GM21576 (cell line): ENCODE data around the gene B4GALT7.
"Not testable (repeated sequence)": the region's sequence is repeated elsewhere in the genome, so short reads cannot be mapped to it uniquely, and the experiment has no call there.

Experiments used
- ATAC-seq: cut with Tn5 transposase; IDR thresholded peaks from one replicate; pipeline ENCODE4 v1.9.1; 2021; ENCODE audit warnings: mild to moderate bottlenecking, moderate library complexity; ENCODE audit not compliant: unreplicated experiment

B4GALT7 gene, protein sequence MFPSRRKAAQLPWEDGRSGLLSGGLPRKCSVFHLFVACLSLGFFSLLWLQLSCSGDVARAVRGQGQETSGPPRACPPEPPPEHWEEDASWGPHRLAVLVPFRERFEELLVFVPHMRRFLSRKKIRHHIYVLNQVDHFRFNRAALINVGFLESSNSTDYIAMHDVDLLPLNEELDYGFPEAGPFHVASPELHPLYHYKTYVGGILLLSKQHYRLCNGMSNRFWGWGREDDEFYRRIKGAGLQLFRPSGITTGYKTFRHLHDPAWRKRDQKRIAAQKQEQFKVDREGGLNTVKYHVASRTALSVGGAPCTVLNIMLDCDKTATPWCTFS

DNA sequence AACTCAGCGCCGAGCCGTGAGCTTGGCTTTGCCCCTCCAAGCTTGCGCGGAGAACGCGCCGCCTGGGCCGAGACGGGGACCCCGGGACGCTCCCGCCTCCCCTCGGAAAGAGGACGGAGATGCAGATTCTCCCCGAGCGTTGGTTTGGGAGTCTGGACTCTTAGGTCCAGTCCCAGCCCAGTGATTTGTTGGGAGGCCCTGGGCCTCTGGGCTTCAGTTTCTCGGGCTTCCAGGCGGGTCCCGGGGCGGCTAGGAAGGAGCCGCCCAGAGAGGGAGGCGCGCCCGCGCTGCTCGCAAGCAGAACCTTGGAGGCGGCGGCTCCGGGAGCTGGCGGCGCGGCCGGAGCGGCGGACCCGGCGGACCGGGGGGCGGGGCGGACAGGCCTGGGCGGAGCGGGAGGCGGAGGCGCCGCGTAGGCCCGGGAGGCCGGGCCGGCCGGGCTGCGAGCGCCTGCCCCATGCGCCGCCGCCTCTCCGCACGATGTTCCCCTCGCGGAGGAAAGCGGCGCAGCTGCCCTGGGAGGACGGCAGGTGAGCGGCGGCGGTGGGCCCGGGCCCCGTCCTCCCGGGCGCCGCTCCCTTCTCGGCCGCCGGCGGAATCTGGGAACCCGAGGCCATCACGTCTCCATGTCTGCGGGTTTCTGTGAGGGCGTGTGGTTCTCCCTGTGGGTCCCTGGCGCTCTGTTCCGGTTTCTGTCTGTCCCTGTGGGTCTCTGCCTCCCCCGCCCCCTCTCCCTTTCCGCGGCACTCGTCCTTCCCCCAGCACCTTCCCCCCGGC lies at the start of gene B4GALT7:
TSS of gene B4GALT7 (plus strand) at position 402 of the 777 bp plus-strand sequence. CDS start at position 481, 79 bp downstream.
- ATAC-seq: peak; percentile 87

DNA sequence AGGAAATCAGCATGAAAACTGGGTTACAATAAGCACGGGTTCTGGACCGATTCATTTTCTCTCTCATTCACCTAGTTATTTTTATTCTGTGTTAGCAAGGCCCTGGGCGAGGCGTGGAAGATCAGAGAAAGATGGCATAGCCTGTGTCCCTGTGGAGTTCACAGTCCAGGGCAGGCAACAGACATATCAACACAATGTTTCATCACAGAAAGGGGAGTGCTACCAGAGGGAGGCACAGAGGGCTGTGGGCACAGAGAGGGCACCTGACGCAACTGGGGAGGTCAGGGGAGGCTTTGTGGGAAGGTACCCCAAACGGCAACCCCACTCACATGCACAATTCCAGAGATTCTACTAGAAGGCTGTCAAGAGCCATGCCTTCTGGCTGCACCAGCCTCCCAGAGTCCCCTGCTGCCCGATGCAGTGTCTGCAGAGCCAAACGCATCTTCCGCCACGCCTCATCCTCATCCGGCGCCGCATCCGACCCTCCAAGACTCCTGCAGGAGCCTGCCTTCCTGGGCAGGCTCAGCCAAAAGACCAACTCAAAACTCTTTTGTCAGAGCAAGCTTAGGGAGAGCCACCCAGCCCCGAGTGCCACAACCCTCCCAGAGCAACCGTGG lies 47.0 kb upstream of the B4GALT7 start:
- no peak for ATAC-seq

DNA sequence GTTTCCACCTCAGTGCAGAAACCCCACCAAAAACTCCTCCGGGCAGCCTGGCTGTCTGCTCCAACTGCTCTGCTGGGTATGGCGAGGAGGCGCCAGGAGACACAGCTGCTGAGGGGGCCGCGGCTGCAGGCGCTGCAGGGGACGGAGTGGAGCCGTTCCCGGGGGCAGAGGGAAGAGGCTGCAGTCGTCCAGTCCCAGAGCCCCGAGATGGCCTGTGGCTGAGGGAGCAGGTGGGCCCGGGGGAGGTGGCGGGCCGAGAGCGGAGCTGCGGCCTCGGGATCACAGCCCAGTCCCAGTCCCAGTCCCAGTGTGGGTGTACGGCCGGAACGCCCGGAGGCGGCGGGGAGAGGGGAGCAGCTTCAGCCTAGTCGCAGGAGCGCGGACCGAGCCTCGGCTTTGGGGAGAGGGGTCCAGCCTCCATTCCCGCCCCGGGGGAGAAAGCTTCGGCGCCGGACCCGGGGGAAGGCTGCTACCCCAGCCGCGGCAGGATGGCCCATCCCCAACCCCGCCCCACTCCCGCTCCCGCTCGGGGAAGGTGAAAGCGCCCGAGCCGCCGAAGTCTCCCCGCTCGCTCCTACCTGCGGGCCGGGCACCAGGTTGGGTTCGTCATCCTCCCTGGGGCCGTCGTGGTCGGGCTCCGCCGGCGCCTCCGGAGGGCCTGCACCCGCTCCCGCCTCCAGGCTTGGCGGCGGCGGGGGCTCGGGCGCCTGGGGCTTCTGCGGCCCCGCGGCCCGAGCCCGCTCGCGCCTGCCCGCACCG lies 46.1 kb upstream of the B4GALT7 start:
- peak; percentile 41 for ATAC-seq

DNA sequence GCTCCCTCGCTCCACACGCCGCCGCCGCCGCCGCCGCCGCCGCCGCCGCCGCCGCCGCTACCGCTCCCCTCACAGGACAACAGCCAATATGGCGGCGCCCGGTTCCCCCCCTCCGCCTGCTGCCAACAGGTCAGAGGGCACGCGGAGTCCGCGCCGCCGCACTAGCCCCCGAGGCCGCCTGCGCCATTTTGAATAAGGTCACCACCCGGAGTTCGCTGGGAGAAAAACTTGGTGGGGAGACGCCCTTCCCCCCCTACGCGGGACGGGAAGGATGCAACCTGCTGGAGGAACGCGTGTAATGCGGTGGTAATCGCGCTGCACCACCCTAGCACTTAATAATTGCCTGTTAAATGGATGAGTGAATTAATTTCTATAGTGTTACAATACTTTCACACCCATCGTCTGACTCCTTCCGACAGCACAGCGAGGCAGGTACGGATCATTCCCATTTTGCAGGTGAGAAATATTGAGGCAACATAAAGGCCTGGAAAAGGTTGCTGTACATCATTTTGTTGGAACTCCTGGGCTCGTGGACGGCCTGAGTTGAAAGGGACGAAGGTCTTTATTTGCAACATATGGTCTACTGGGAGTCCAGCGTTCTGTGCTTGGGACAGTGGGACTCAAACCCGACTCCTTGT lies 45.3 kb upstream of the B4GALT7 start, which contains the start of gene FAM193B:
TSS of gene FAM193B (minus strand) at position 90 of the 638 bp plus-strand sequence. CDS start 105 bp downstream, outside the sequence.
- ATAC-seq: peak; percentile 88

DNA sequence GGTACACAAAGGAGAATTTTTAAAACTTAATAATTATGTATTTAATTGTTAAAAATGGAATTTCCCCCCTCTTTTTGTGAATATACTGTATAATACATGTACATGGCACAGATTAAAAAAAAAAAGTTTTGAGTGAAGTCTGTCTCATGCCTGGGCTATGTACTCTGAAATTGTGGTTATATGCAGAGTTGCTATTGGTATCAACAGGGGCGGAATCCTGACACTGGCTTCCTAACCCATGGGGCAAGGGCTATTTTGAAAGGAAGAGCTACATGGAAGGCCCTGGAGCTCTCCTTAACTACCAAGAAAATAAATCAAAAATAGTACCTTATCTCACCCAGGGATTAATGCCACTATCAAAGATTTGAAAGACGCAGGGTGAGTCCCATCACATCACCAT lies 44.7 kb upstream of the B4GALT7 start:
- ATAC-seq: no peak

DNA sequence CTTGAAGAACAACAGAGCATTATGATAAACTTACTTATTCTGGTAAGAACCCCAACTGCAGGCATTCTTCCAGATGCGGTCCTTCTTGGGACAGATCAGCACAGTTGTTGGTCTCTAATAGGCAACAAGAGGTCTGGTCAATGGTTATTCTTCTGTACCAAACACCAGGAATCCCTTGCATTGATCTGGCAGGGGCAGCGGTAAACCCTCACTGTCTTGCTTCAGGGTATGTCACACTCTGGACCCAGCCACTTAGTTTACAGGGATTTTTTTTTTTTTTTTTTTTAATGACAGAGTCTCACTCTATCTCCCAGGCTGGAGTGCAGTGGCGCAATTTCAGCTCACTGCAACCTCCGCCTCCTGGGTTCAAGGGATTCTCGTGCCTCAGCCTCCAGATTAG lies 44.3 kb upstream of the B4GALT7 start:
- ATAC-seq: no peak

DNA sequence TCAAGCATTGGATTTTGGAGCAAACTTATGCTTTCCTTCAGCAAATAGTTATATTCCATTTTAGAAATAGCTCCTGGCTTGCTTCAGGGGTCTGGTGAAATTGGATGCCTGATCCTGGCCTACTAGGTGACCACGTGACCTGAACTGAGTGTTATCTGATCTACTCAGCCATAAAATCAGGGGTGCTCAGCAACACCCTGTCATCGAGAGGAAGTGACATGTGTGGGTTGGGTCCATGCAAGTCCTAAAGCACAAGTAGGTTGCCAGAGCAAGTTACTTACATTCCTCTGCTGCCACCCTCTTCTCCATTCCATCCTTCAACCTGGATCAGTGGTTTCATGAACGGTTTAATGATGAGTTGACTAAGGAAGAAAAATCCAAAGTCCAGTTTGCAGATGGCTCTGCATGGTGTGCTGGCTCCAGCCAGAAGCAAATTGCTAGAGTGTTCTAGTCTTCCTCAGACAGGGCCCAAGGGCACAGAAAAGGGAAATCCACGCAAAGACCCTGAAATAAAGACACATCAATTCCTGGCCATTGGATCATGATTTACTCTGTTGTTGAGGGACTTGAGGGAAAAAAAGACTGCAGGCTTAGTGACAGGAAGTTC lies 42.8 kb upstream of the B4GALT7 start:
- no peak for ATAC-seq

DNA sequence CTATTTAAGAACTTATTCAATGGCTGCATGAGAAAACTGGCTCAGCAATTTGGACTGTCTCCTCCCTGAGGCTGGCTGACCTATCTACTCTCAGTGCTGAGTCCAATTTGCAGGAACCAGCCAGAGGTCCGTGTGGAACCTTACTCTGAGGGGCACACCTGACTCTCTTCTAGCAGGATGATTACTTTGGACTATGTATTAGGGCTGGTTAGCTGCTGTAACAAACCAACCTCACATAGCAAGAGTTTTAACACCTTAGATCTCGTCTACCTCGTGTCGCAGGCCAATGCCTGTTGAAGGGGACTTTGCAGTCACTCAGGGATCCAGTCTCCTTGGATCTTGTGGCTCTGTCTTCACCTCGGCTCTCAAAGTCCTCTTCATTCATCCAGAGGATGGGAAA lies 42.1 kb upstream of the B4GALT7 start:
- ATAC-seq: no peak

DNA sequence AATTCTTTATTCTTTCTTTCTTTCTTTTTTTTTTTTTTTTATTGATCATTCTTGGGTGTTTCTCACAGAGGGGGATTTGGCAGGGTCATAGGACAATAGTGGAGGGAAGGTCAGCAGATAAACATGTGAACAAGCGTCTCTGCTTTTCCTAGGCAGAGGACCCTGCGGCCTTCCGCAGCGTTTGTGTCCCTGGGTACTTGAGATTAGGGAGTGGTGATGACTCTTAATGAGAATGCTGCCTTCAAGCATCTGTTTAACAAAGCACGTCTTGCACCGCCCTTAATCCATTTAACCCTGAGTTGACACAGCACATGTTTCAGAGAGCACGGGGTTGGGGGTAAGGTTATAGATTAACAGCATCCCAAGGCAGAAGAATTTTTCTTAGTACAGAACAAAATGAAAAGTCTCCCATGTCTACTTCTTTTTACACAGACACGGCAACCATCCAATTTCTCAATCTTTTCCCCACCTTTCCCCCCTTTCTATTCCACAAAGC lies 40.4 kb upstream of the B4GALT7 start:
- not testable (repeated sequence) for ATAC-seq

DNA sequence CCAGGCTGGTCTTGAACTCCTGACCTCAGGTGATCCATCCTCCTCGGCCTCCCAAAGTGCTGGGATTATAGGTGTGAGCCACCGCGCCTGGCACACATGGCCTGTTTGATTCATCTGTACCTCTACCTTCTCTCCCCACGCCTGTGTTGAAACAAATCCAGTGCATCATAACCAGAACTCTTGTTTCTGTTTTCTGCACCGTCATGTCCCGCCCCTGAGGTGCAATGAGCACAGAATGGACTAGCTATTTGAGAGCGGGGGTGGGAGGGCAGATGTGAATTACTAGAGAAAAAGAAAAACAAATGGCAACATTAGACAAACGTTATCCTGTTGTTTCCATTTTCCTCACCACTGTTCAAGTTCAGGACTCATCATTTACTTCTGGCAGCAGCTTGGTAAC lies 34.9 kb upstream of the B4GALT7 start:
- ATAC-seq: no peak

DNA sequence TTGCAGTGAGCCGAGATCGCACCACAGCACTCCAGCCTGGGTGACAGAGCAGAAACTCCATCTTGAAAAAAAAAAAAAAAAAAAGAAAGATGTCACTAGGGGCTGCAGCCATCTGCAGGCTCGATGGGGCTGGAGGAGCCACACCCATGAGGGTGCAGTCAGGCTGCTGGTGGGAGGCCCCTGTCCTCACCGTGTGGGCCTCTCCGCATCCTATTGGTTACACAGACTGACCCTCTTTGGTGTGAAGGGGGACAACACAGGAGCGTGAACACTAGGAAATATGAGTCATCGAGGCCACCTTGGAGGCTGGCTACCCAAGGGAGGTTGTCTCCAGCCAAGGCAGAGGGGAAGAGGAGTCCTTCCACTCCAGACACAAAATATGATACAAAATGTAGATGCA lies 31.6 kb upstream of the B4GALT7 start:
- no peak for ATAC-seq

DNA sequence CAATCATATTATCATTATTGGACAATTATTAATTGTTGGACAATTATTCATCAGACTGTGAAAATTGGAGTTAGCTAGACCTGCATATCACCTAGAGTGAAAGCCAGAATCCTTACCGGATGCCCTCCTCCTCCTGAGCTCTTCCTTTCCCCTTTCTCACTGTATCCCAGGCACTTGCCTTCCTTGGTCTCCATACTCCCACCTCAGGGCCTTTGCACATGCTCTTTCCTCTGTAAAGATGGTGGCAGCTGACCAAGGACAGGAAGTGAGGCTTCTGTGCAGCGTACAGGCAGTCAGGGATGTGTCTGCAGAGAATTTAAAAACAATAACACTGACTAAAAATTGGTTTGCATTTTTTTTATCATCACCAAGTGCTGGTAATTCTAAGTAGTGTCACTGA lies 30.0 kb upstream of the B4GALT7 start:
- ATAC-seq: no peak

DNA sequence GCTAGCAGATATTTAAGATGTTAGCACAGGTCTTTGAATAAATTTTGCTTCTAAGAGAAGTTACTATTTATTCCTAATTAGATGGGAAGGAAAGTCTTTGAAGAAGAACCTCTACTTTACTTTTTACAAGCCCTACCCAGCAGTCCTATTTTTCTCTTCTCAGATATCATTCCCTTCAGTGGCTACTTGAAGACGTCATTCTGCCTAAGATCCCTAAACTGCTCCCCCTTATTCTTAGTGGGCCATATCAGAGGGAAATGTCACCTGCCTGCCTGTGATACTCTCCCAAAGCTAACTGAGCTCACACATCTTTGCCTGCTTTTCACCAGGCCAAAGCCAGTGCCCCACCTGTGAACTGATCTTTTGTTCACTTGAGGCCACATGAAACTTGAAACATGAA lies 24.4 kb upstream of the B4GALT7 start:
- ATAC-seq: no peak

DNA sequence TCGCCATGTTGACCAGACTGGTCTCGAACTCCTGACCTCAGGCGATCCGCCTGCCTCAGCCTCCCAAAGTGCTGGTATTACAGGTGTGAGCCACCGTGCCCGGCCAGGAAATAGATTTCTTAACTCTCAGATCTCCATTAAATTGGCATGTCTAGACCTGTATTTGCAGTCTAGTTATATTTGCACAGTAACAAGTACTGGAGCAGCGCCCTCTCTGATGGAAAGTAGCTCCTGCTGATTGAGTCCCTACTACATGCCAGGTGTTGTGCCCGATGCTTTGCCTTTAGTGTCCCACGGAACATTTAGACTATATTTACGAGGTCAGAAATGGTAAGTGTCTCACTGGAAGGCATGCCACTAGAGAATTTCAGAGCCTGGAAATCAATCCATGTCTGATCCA lies 23.8 kb upstream of the B4GALT7 start:
- ATAC-seq: no peak

DNA sequence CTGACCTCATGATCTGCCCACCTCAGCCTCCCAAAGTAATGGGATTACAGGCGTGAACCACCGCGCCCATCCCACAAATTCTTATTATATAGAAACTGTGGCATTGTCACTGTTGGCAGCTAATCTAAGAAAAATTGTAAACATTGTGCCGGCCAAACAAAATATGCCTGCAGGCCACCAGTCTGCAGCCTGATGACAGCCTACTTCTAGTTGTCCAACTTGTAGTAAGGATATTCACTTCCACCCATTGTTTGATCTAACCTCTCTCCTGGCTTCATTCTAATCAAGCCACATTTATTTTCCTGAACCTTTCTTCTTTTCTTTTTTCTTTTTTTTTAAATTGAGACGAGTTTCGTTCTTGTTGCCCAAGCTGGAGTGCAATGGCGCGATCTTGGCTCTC lies 21.6 kb upstream of the B4GALT7 start:
- ATAC-seq: no peak

DNA sequence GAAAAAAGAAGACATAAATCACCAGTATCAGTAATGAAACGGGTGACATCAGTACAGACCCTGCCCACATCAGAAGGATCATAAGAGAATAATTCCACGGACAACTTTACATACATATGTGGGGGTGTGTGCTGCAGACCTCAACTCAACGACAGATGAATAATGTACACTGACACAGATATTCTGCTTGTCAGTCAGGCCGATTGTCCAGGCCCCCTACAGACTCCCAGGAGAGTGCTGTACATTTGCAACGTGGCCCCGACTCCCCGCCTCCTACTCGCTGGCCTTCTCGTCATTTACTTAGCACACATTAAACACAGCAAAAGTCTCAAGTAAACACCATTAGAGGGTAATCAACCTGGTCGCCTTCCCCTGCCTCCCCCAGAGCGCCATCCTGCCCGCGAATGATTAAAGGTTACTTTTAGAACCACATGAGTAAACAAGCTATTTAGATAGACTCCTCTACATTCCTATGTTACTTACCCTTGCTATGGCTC lies 11.5 kb upstream of the B4GALT7 start:
- ATAC-seq: no peak

DNA sequence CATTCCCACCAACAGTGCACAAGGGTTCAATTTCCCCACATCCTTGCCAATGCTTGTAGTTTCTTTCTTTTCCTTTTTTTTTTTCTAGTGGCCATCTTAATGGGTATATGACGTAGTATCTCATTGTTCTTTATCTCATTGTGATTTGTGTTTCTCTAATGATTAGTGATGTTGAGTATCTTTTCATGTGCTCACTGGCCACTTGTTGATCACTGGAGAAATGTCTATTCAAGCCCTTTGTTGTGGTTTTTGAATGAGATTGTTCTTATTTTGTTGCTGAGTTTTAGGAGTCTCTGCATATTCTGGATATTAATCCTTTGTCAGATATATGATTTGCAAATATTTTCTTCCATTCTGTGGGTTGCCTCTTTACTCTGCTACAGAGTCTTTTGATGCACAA lies 9.5 kb upstream of the B4GALT7 start:
- no peak for ATAC-seq

DNA sequence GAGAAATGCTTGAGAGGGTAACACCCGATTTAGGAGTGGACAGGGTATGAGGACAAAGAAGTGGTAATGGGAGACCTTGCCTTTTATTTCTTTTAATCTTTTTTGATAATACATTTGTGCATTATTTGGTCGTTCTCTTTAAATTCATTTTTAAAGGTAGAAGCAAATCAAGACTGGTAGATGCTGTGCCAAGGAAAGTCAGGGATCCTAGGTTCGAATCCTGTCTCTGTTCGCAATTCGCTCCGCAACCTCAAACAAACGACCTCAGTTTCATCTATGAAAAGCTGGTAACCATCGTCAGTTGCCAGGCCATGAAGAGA lies 8.3 kb upstream of the B4GALT7 start:
- no peak for ATAC-seq

DNA sequence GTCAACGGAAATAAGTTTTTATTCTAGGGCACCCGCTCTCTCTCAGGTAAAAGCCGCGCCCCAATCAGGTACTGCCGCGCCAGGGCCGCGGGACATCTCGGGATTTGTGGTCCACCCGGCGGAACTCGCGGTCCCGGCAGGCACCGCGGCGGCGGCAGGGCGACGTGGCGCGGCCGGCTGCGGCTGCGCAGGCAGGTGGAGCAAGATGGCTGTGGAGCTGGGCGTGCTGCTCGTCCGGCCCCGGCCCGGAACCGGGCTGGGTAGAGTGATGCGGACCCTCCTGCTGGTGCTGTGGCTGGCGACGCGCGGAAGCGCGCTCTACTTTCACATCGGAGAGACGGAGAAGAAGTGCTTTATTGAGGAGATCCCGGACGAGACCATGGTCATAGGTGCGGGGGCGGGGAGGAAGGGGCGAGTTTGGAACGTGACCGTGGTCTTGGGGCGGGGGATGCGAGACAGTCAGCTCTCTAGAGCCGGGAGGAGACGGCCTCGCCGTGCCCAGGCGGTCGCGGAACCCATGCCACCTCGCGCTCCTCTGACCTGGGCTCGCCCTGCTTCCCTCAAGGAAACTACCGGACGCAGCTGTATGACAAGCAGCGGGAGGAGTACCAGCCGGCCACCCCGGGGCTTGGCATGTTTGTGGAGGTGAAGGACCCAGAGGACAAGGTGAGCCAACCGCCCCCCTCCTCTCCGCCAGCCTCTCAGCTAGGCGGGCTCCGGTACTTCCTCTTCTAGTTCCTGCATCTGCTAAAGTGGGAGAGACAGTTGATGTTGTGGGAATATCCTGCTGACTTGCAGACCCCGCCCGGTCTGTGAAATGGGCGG lies 7.7 kb upstream of the B4GALT7 start, which contains the start of gene TMED9:
TSS of gene TMED9 (plus strand) at position 194 of the 825 bp plus-strand sequence. CDS start at position 206, 12 bp downstream.
- peak; percentile 90 for ATAC-seq
